Activated naive CD8-positive, alpha-beta T cell (primary cell): ENCODE data around the gene GLYATL1B.
"Not testable (repeated sequence)": the region's sequence is repeated elsewhere in the genome, so short reads cannot be mapped to it uniquely, and the experiment has no call there.

Experiments used
- H3K27ac Mint-ChIP-seq: one replicate; pipeline ENCODE4 v1.8.0; 2021; ENCODE audit warnings: mixed read lengths
- H3K27me3 Mint-ChIP-seq: one replicate; pipeline ENCODE4 v1.8.0; 2021; ENCODE audit warnings: mixed read lengths
- H3K36me3 Mint-ChIP-seq: one replicate; pipeline ENCODE4 v1.8.0; 2021; ENCODE audit warnings: mixed read lengths
- H3K4me1 Mint-ChIP-seq: one replicate; pipeline ENCODE4 v1.8.0; 2021; ENCODE audit warnings: low read depth, mixed read lengths
- H3K4me3 Mint-ChIP-seq: one replicate; pipeline ENCODE4 v1.8.0; 2021; ENCODE audit warnings: mild to moderate bottlenecking, mixed read lengths
- H3K9me3 Mint-ChIP-seq: one replicate; pipeline ENCODE4 v1.8.0; 2021; ENCODE audit warnings: low read depth, mixed read lengths

The GLYATL1B gene, protein sequence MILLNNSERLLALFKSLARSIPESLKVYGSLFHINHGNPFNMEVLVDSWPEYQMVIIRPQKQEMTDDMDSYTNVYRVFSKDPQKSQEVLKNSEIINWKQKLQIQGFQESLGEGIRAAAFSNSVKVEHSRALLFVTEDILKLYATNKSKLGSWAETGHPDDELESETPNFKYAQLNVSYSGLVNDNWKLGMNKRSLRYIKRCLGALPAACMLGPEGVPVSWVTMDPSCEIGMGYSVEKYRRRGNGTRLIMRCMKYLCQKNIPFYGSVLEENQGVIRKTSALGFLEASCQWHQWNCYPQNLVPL

GRCh38 chr11:59086007-59086406, at the start of gene GLYATL1B:
TSS of gene GLYATL1B (plus strand) at chr11:59086307. CDS start at chr11:59086307, 0 bp downstream.
- H3K4me1 Mint-ChIP-seq, H3K27ac Mint-ChIP-seq, H3K9me3 Mint-ChIP-seq, H3K4me3 Mint-ChIP-seq, H3K36me3 Mint-ChIP-seq, H3K27me3 Mint-ChIP-seq: not testable (repeated sequence)

- not testable (repeated sequence) for H3K9me3 Mint-ChIP-seq, H3K36me3 Mint-ChIP-seq, H3K27ac Mint-ChIP-seq, H3K4me1 Mint-ChIP-seq, H3K4me3 Mint-ChIP-seq
- H3K27me3 Mint-ChIP-seq, result peaks cover 26% of the 10 kb centered on the region
These were observed 49.6 kb upstream of the GLYATL1B start for GRCh38 chr11:59036542-59036941.

DNA sequence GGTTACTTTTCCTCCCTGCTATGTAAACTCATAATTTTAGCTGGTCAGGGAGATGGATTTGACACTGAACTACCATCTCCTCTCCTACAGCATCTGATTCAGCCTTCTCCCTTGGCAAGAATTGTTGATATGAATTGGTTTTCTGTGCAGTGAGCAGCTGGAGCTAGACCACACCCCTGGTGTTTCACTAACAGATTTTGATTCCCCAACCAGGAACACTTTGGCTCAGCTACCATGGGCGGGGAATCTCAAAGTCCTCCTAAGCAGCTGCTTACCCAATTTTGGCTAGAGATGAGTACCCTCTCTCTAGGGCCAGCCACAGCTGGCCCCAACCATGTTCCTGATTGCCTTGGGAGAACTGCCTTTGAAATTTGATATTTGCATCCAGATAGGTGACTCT, 48.7 kb upstream of the GLYATL1B start:
- not testable (repeated sequence) for H3K4me3 Mint-ChIP-seq, H3K9me3 Mint-ChIP-seq, H3K27ac Mint-ChIP-seq

GRCh38 chr11:59040607-59041006, 45.5 kb upstream of the GLYATL1B start:
- H3K9me3 Mint-ChIP-seq, result no peaks in the 10 kb centered on the region

More for the DNA sequence above, 48.7 kb upstream of the GLYATL1B start:
- not testable (repeated sequence) for H3K36me3 Mint-ChIP-seq, H3K4me1 Mint-ChIP-seq
- H3K27me3 Mint-ChIP-seq, result peaks cover 20% of the 10 kb centered on the region

GRCh38 chr11:59051383-59051782, 34.7 kb upstream of the GLYATL1B start:
- H3K4me1 Mint-ChIP-seq, H3K27me3 Mint-ChIP-seq, H3K36me3 Mint-ChIP-seq, H3K9me3 Mint-ChIP-seq, H3K27ac Mint-ChIP-seq, H3K4me3 Mint-ChIP-seq: not testable (repeated sequence)

More at GRCh38 chr11:59040607-59041006, 45.5 kb upstream of the GLYATL1B start:
- no peak overlapping the region for H3K4me3 Mint-ChIP-seq
- no peaks in the 10 kb centered on the region for H3K4me1 Mint-ChIP-seq
- no peaks in the 10 kb centered on the region for H3K36me3 Mint-ChIP-seq
- peaks cover 10% of the 10 kb centered on the region for H3K27me3 Mint-ChIP-seq
- no peak overlapping the region for H3K27ac Mint-ChIP-seq

DNA sequence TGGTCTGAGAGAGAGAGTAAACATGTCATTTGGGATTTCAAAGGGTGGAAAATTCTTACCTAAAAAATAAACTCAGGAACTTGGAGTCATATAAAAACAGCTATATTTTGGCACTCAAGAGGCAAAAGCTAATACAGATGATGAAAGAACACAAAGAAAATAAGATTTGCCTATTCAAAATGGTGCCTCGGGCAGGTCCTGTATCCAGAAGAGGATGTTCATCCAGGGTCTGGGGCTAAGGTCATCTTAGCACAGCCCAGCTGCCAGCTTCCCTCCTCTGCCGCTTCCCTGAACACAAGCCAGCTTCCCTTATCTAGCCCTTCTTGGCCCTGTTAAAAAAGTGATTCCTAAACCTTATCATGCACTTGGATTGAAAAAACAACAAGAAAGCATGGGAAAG, 33.8 kb upstream of the GLYATL1B start:
- H3K36me3 Mint-ChIP-seq, result not testable (repeated sequence)

GRCh38 chr11:59053387-59053786, 32.7 kb upstream of the GLYATL1B start:
- H3K9me3 Mint-ChIP-seq, result no peaks in the 10 kb centered on the region
- no peak overlapping the region for H3K4me3 Mint-ChIP-seq
- H3K27me3 Mint-ChIP-seq, result peaks cover 14% of the 10 kb centered on the region
- H3K4me1 Mint-ChIP-seq, result peaks cover 5% of the 10 kb centered on the region
- no peak overlapping the region for H3K27ac Mint-ChIP-seq
- H3K36me3 Mint-ChIP-seq, result no peaks in the 10 kb centered on the region

More for the DNA sequence above, 33.8 kb upstream of the GLYATL1B start:
- not testable (repeated sequence) for H3K9me3 Mint-ChIP-seq, H3K4me1 Mint-ChIP-seq, H3K27ac Mint-ChIP-seq, H3K4me3 Mint-ChIP-seq
- peaks cover 12% of the 10 kb centered on the region for H3K27me3 Mint-ChIP-seq

- not testable (repeated sequence) for H3K4me1 Mint-ChIP-seq, H3K36me3 Mint-ChIP-seq, H3K27ac Mint-ChIP-seq, H3K9me3 Mint-ChIP-seq
- H3K27me3 Mint-ChIP-seq, result peaks cover 27% of the 10 kb centered on the region
- peak overlapping the region; percentile 81 for H3K4me3 Mint-ChIP-seq
These were observed 27.7 kb upstream of the GLYATL1B start for GRCh38 chr11:59058120-59059033.

DNA sequence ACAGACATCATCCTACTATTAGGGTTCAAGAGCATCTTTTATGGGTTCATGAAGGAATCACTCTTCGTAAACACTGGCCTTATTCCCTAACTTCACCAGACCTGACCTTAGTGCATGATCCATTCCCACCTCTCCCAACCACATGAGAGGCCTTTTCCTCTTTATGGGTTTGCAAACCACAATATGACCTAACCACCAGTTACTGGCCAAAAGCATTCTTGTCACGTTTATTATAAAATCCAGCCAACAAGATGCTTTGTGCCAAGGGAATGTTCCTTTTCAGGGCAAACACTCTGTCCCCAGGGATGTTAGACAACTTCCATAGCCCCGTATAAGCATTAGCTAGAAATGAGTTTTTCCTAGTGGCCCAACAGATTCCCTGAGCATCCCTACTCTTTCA, 26.0 kb upstream of the GLYATL1B start:
- H3K27me3 Mint-ChIP-seq, result peaks cover 29% of the 10 kb centered on the region
- not testable (repeated sequence) for H3K4me1 Mint-ChIP-seq, H3K4me3 Mint-ChIP-seq, H3K27ac Mint-ChIP-seq, H3K36me3 Mint-ChIP-seq, H3K9me3 Mint-ChIP-seq

GRCh38 chr11:59062602-59063529, 23.2 kb upstream of the GLYATL1B start:
- H3K36me3 Mint-ChIP-seq, result no peaks in the 10 kb centered on the region
- H3K27me3 Mint-ChIP-seq, result peaks cover 23% of the 10 kb centered on the region
- H3K9me3 Mint-ChIP-seq, result no peaks in the 10 kb centered on the region
- H3K4me3 Mint-ChIP-seq, result no peak overlapping the region
- H3K4me1 Mint-ChIP-seq, result peaks cover 8% of the 10 kb centered on the region
- no peak overlapping the region for H3K27ac Mint-ChIP-seq

DNA sequence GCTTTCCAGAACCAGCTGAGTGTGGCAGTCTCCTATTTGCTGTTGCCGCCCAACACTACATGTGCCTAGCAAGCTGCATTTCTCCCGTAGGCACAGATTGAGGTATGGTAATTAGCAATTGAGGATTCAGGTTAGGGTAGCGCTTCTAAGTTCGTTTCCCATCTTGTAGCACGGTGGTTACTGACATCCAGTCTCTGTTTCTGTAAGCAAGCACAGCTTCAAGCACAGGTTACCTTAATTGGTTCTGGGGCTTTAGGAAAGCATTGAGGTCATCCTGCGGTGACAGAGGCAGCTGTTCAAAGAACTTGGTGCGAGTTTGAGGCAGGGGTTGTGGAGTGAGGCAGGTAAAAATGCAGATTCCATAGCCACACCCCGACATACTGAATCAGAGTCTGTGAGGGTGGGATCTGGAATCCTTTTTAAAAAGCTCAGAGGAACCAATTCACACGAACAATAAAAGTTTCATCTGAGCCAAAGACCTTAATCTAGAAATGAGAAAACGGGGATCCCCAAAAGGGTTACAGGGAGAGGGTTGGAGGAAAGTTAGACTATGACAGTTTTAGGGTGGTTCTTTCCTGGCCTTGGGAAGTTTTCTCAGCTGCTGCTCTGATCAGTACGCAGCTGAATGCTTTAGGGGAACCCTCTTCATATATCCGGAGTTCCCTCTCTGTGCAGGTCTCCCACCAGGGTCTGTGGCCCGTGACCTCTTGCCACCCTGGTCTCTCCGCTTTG, 21.9 kb upstream of the GLYATL1B start:
- H3K4me1 Mint-ChIP-seq, H3K4me3 Mint-ChIP-seq, H3K9me3 Mint-ChIP-seq, H3K36me3 Mint-ChIP-seq, H3K27ac Mint-ChIP-seq: not testable (repeated sequence)
- peaks cover 22% of the 10 kb centered on the region for H3K27me3 Mint-ChIP-seq

GRCh38 chr11:59069087-59069486, 17.0 kb upstream of the GLYATL1B start:
- Mint-ChIP-seq H3K27ac (no peak overlapping the region), H3K36me3 (no peaks in the 10 kb centered on the region), H3K9me3 (no peaks in the 10 kb centered on the region), H3K27me3 (peaks cover 17% of the 10 kb centered on the region), H3K4me1 (no peaks in the 10 kb centered on the region), H3K4me3 (no peak overlapping the region)

DNA sequence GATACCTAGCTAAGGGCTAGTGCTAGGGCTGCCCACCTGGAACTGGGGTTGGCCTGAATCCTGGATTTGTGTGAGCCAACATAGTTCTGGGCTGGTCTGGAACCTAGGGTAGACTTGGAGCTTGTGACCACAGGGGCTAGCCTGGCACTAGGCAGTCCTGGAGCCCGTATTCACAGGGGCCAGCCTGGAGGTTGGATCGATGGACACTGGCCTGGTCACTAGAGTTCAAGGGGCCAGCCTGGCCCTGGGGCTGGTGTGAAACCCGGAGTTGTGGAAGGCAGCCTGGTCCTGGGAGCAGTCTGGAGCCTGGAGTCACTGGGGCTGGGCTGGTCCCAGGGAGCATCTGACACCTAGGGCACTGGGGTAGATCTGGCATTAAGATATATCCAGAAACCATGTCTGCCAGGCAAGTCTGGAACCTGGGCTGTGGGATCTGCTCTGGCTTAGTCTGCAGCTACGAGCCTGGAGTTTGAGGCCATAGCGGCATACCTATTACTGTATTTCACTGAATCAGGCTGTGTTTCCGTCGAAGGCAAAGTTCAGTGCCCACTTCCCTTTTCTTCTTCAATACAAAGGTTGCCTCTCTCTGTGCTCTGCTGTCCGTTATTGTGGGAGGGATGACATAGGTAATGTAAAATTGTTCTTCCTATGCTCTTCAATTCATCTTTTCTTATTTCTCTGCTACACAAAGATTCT, 9.1 kb upstream of the GLYATL1B start:
- H3K9me3 Mint-ChIP-seq, result peaks cover 3% of the 10 kb centered on the region
- peaks cover 23% of the 10 kb centered on the region for H3K27me3 Mint-ChIP-seq
- H3K27ac Mint-ChIP-seq, result no peak overlapping the region
- peaks cover 13% of the 10 kb centered on the region for H3K4me1 Mint-ChIP-seq
- H3K36me3 Mint-ChIP-seq, result peaks cover 7% of the 10 kb centered on the region
- no peak overlapping the region for H3K4me3 Mint-ChIP-seq

GRCh38 chr11:59078435-59078834, 7.7 kb upstream of the GLYATL1B start:
- Mint-ChIP-seq H3K36me3 (peaks cover 7% of the 10 kb centered on the region), H3K4me3 (no peak overlapping the region), H3K27me3 (peaks cover 18% of the 10 kb centered on the region), H3K27ac (no peak overlapping the region), H3K4me1 (peaks cover 13% of the 10 kb centered on the region), H3K9me3 (peaks cover 3% of the 10 kb centered on the region)
